Ramos (cell line): ENCODE measurements around the gene LRP2.

ENCODE experiments used
- in situ Hi-C: fragments of 300-500 bp; cut with MboI; formaldehyde crosslinking; loops from one replicate; pipeline ENCODE4 v1.14.3; 2022; ENCODE audit warnings: low sequenced_read_pairs; ENCODE audit not compliant: unreplicated experiment

The LRP2 gene

DNA sequence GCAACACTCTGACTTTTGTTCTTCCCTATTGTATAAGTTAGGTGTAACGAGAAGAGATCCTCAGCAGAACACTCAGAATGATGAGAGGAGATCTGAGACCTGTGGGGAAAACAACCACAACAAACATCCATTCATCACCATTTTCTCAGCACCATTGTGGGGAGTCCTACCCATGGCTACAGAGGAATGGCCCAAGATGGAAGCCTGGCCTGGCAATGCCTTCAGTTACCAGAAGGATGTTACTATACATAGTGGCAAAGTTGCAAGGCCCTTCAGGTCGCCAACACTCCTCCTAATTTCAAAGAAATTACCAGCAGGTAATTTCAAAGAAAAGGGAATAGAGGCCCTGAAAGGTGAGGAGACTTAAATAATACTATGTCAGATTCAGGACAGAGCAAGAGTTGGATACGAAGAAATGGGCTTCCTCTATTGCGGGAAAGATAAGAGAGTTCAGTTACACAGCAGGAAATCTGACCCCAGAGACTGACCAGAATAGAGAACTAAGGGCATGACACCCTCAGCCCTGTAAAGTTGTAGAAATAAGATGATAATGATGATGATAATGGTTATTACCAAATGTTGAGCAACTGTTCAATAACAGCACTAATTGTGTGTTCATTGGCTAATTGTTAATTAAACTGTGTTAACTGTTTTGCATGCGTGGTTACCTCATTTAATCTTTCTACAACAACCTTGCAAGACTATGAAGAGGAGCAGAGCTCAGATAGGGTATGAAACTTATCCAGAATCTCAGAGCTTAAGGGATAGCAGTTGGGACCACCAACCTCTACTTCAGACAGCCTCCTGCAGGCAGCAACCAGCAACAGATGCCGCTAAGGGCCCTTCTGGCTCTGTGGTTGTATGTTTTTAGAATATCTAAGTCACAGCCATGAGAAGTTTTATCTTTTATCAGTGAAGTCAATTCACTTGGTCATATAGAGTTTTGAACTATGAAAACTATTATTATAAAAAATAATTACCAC is 255.5 kb downstream of the LRP2 start:
- in situ Hi-C loops, result no loop called here

GRCh38 chr2:169106134-169106533 is 256.2 kb downstream of the LRP2 start:
- in situ Hi-C loops, result no loop called here

GRCh38 chr2:169105476-169105875 is 256.9 kb downstream of the LRP2 start:
- in situ Hi-C loops, result no loop called here

DNA sequence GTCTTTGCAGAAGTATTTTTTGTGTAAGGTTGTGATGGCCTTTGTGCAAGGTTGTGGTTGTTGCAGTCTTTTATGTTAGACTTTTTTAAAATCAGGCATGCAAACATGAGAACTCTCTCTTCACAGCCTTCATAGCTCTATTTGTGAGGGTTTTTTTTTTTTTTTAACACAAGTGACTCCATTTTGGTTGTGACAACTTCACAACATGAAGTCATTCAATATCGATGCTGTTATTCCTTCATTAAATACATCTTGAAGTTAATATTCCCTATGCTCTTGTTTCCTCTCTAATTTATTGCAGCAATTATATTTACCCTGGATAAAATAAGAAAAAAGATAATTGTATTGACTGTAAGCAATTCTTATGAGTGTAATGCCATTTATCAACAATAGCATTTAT is 257.5 kb downstream of the LRP2 start:
- in situ Hi-C loops, result no loop called here

DNA sequence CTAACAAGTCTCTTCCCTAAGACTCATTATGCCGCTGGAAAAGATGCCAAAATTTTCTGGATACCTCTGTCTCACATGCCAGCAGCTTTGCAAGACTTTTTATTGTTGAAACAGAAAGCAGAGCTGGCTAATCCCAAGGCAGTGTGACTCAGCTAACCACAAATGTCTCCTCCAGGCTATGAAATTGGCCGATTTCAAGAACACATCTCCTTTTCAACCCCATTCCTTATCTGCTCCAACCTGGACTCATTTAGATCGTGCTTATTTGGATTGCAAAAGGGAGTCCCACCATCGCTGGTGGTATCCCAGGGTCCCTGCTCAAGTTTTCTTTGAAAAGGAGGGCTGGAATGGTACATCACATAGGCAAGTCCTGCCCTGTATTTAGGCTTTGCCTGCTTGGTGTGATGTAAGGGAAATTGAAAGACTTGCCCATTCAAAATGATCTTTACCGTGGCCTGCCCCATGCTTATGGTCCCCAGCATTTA is 266.7 kb downstream of the LRP2 start:
- in situ Hi-C loops, result no loop called here

DNA sequence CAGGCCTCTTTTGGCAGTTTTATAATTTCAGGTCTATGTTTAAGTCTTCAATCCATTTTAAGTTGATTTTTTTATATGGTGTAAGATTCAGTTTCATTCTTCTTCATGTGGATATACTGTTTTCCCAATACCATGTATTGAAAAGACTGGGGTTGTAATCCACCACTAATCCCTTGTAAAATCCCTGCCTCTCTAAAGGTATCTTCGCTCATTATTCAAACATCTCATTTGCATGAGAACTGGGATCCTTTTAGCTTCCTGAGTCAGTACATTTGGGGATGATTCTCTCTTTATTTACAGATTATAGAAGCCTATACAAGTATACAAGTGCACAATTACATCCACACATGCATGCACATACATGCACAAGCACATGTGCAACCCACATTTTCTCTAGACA is 267.7 kb downstream of the LRP2 start:
- in situ Hi-C loops, result no loop called here

DNA sequence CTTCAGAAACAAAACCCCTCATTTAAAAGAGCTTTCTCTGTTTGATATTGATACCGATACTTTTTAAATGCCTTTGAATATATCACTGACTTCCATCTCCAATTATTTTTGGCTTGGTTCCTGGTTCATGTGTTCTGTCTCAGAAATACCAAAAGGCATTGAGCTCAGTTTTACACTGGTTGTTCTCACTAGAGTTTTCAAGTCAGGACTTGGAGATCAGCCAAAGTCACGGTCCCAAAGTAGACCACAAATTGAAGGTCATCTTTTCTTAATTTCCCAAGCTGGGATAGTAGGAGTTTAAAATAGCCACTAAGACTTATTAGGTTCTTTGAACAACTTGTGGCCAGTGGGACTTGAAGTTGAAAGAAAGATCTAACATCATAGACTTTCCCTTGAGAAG is 268.8 kb downstream of the LRP2 start:
- in situ Hi-C loops, result no loop called here

- in situ Hi-C loops, result no loop called here
Observed at GRCh38 chr2:169091761-169092519, 270.4 kb downstream of the LRP2 start.

- in situ Hi-C loops, result no loop called here
Observed at GRCh38 chr2:169091256-169091655, 271.1 kb downstream of the LRP2 start.

GRCh38 chr2:169090133-169090820 is 272.1 kb downstream of the LRP2 start:
- in situ Hi-C loops, result no loop called here

DNA sequence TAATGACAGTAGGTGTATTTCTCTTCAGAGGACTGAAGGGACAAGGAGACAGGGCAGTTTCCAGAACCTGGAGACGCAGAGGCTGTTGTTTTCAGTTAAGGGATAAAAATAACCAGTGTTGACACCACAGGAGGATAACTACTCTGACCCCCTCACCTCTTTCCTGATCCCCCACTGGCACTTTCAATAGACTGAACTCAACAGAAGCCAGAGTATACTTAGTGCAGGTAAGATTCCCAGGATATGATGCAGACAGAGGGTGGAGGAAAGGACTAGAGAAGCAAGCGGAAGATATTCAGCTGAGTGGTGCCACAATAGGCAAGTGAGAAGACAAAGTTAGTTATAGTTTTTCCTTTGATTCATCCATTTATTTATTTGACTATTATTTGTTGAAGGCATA is 273.2 kb downstream of the LRP2 start:
- in situ Hi-C loops, result no loop called here

DNA sequence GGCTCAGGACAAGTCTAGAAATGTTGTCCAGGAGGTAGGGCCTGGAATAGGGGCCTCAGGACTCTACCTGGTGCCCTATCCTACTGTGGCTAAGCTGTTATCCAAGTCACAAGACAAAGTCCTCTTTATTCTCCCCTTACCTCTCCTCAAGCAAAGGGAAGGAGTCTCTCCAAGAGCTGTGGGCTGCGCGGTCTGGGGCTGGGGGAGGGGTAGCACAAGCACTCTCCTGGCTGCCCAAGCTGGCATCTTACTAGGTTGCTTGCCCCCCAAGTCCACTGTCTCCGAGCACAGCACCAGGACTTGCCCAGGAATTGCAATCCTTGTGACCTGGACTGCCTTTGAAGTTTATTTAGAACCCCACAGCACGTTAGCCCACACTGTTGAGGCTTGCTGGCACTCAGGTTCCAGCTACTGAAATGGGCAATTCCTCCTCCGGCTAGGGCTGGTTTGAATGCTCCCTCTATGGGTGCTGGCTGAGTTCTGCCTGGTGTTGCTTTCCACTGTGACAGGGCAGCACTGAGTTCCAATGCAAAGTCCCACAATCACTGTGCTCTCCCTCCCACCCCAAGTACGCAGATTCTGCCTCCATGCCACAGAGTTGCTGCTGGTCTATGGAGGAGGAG is 274.5 kb downstream of the LRP2 start:
- in situ Hi-C loops, result no loop called here

GRCh38 chr2:169086893-169087467 is 275.4 kb downstream of the LRP2 start:
- in situ Hi-C loops, result no loop called here

DNA sequence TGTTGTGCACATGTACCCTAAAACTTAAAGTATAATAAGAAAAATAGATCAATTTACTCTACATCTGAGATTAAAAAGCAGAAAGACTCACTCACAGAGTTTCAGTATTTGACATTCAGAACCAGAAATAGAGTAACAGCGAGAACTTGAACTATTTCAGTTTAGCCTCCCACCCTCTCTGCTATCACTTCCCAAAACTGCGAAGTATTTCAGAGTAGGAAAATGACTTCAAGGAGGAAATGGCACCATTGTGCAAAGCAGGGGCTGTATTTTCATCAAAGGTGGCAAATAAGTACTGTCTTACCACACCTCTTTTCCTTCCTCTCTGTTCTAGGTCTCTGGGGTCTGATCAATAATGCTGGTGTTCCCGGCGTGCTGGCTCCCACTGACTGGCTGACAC is 279.3 kb downstream of the LRP2 start:
- in situ Hi-C loops, result no loop called here

DNA sequence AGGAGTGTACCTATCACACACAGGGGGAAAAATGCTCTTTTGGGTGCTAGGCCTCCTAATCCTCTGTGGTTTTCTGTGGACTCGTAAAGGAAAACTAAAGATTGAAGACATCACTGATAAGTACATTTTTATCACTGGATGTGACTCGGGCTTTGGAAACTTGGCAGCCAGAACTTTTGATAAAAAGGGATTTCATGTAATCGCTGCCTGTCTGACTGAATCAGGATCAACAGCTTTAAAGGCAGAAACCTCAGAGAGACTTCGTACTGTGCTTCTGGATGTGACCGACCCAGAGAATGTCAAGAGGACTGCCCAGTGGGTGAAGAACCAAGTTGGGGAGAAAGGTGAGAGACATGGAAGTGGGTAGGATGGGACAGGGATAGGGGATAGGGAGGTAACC is 280.8 kb downstream of the LRP2 start:
- in situ Hi-C loops, result no loop called here

- in situ Hi-C loops, result no loop called here
Observed at GRCh38 chr2:169080250-169081069, 281.9 kb downstream of the LRP2 start.

DNA sequence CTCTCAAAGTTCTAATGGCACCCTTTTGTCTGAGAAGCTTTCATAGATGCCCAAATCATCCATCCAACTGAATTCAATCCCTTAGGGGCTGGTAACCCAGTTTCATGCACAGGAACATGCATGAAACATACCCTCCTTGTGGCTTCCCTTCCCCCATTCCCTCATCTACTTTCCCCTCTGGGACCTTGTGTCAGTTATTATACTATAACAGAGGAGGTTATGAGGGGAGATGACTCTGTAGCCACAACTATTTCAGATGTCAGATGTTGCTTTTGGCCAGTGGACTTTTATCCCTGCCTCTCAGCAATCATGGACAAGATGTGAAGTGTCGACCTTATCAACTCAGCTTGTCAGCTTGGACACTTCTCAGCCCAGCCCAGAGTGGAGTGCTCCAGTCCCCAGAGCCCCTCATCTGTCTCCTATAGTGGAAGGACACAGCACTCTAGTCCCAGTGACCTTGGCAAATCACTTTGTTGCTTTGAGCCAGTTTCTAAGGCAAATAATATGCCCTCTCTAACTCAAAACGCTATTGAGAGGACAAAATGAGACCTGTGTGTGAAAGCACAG is 284.6 kb downstream of the LRP2 start:
- in situ Hi-C loops, result no loop called here
